Aorta (tissue), 5 donors: ENCODE results near the gene MACROH2A2. TPM values are rescaled to one million over a fixed set of nuclear protein-coding genes. Genes with fewer than 3 reads are reported as not detected.

ENCODE experiments used
- ATAC-seq: fragments of 200-7000 bp; cut with Tn5 transposase; one replicate; pipeline ENCODE4 v1.9.1; 2022; ENCODE audit warnings: moderate library complexity; ENCODE audit not compliant: low FRiP score
- DNase-seq, 2 donors: peaks; one replicate each; pipeline ENCODE4 v3.0.0-alpha.2; 2020
- H3K27ac ChIP-seq, 2 donors: one replicate each; pipeline ENCODE4 v1.5.1; 2013; ENCODE audit warnings: low read length in 2 of 2, mild to moderate bottlenecking in 2 of 2, moderate library complexity in 2 of 2, control low read depth in 1 of 2, inconsistent platforms in 1 of 2, low read depth in 1 of 2
- H3K27me3 ChIP-seq, 2 donors: one replicate each; pipeline ENCODE4 v1.6.1; 2013; ENCODE audit warnings: control low read depth in 1 of 2, low read length in 1 of 2, mild to moderate bottlenecking in 1 of 2, moderate library complexity in 1 of 2; ENCODE audit not compliant: insufficient read depth in 2 of 2, control insufficient read depth in 1 of 2
- H3K36me3 ChIP-seq, 2 donors: one replicate each; pipeline ENCODE4 v1.6.1; 2013; ENCODE audit warnings: control low read depth in 1 of 2, low read length in 1 of 2, mild to moderate bottlenecking in 1 of 2; ENCODE audit not compliant: insufficient read depth in 2 of 2, control insufficient read depth in 1 of 2
- H3K4me1 ChIP-seq, 2 donors: one replicate each; pipeline ENCODE4 v1.6.1; 2013; ENCODE audit warnings: low read length in 2 of 2, control low read depth in 1 of 2, mild to moderate bottlenecking in 1 of 2, moderate library complexity in 1 of 2; ENCODE audit not compliant: insufficient read depth in 2 of 2, control insufficient read depth in 1 of 2
- H3K4me3 ChIP-seq, 2 donors: one replicate each; pipeline ENCODE4 v1.5.1; 2013; ENCODE audit warnings: low read length in 2 of 2, control low read depth in 1 of 2, mild to moderate bottlenecking in 1 of 2
- H3K9me3 ChIP-seq: one replicate; pipeline ENCODE4 v1.6.1; 2013; ENCODE audit warnings: mild to moderate bottlenecking, low read length; ENCODE audit not compliant: control insufficient read depth
- WGBS, 2 donors: extraction: QIAGEN DNeasy Blood & Tissue Kit; methylation state at CpG; one replicate each; pipeline ENCODE4 v1.1.7; 2013; 5-methylcytosine and 5-hydroxymethylcytosine counted together
- intact Hi-C, 2 donors: fragments of 100-400 bp; cut with DNase I; formaldehyde crosslinking; loops; one replicate each; pipeline versions ENCODE4 v1.14.2 to v1.15.0; 2022
- polyA plus RNA-seq, 2 donors: library from polyadenylated mRNA; stranded (reverse); fragments of 200-250 nt; gene quantifications; one replicate each; pipeline ENCODE4 v1.2.3, GENCODE V29; 2013
- total RNA-seq, 2 donors: library from RNA; stranded (reverse); fragmentation: NEBNext Ultra II Directional; extraction: Animal tissue kit (Norgen Biotek cat#: 25700); gene quantifications; one replicate each; pipeline ENCODE4 v1.2.1, GENCODE V29; 2021
- donor health status: healthy with polysubstance abuse.
- donor health status: Bipolar disorder and iron deficiency.
- donor health status: DM: no; HTN: no; CAD: no.
- donor health status: DM: no; HTN: no; CAD: no.
- donor health status: DM: yes; HTN: yes; CAD: no.

MACROH2A2 gene
- total and polyA plus RNA-seq, 4 donors: 2.1 to 5.3 (median 4.1) TPM

DNA sequence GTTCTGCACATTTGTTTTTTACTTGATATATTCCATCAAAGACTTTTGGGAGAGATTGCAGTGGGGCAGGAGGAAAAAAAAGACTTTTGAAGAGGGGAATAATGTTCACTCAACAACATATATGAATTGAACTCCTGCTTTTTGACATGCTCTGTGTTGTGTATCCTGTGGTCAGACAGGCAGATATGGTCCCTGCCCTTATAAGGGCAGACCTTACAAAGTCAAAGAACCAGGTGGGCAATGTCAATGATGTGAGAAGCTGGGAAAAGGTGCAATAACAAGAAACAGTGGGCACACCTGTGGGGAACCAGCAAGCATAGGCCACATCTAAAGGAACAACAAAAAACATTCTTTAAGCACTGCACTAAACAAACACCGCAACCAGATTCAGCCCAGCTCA, 71.8 kb downstream of the MACROH2A2 start:
- ATAC-seq: no peak
- Histone ChIP-seq H3K36me3 (peaks cover 0 to 3% of the 10 kb centered on the region in 2 donors), H3K27ac (no peak overlapping the region), H3K9me3 (no peaks in the 10 kb centered on the region), H3K4me1 (no peaks in the 10 kb centered on the region), H3K27me3 (no peaks in the 10 kb centered on the region), H3K4me3 (no peak overlapping the region)
- no peak for DNase-seq
- WGBS, 2 donors: 97 to 99% methylated on average over 1 of the region's 1 CpG
- intact Hi-C loops: no loop called here

DNA sequence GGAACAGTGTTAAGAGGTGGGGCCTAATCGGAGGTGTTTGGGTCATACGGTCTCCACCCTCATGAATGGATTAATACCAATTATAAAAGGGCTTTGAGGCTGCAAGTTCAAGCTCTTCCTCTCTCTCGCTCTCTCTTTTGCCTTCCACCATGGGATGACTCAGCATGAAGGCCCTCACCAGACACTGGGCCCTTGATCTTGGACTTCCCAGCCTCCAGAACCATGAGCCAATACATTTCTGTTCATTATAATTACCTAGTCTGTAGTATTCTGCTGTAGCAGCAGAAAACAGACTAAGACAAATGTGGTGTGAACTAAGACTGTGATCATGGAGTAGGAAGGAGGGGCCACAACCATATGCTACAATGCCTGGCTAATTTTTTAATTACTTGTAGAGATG, 72.3 kb downstream of the MACROH2A2 start:
- H3K9me3 ChIP-seq: no peaks in the 10 kb centered on the region
- DNase-seq (no peak), ATAC-seq (no peak)
- H3K4me3 ChIP-seq: no peak overlapping the region
- peaks cover 0 to 2% of the 10 kb centered on the region in 2 donors for H3K36me3 ChIP-seq
- 94 to 97% methylated on average over 3 of the region's 3 CpGs for WGBS, 2 donors
- intact Hi-C loops: no loop called here
- H3K27me3 ChIP-seq: no peaks in the 10 kb centered on the region
- H3K27ac ChIP-seq: no peak overlapping the region
- no peaks in the 10 kb centered on the region for H3K4me1 ChIP-seq

DNA sequence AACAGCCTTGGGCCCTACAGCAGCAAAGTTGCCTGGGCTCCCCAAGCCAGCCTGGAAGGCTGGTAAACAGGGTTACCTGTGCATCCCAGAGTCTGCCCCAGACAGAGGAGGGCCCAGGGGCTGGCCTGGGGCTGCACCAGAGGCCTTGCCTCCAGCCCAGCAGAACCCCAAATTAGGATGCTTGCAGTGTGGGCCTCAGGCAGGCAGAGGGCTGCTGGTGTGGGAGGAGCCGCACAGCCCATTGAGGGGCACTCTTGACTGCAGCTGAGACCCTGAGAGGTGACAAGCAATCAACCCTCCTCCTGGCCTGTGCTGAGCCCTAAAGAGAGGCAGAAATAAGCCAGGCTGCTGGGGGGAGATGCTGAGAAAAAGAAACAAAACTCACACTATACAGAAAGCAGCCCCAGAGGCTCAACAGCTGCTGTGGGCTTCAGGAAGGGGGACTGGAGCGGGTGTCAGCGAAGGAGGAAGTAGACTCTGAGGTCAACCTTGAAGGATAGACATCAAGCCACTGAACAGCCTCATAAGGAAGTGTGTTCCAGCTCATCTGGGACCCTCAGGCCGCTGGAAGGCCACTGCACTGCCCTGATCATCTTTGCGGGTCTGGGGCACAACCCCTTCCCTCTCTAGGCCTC, 73.4 kb downstream of the MACROH2A2 start:
- no peak overlapping the region for H3K4me3 ChIP-seq
- no peak for ATAC-seq
- H3K36me3 ChIP-seq: no peaks in the 10 kb centered on the region
- peak in 1 of 2 donors; percentile 58 for DNase-seq
- H3K9me3 ChIP-seq: no peaks in the 10 kb centered on the region
- intact Hi-C loops: no loop called here
- H3K27ac ChIP-seq: no peak overlapping the region
- H3K27me3 ChIP-seq: no peaks in the 10 kb centered on the region
- H3K4me1 ChIP-seq: no peaks in the 10 kb centered on the region
- 93 to 95% methylated on average over 5 of the region's 5 CpGs for WGBS, 2 donors

DNA sequence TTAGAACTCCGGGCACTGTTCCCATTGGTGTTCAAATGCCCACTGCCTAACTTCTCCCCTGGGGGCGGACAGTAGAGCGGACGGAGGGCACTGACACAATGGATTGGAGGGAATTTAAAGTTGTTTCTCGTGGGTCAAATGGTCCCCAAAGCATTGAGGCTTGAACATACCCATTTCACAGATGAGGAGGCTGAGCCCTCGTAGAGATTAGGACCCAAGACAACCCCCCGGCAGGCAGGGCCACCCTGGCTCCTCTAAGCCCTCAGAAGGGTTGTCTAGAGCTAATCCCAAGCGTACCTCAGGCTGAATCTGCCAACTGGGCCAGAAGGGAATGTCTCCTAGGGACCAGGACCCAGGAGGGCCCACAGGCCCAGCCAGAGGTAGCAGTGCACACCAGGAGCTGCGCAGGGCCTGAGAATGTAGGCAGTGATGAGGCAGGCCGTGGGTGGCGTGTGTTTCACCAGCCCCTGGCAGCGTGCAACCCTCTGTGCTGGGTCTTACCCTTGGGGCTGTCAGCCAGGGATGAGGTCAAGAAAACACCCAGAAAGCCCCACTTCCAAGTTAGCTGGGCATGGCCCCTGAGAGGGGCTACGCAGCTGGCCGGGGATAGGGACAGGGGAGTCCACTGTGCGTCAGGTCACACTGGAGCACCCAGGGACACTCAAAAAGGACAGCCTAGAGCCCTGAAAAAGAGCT, 74.2 kb downstream of the MACROH2A2 start:
- H3K4me1 ChIP-seq: no peaks in the 10 kb centered on the region
- 94 to 96% methylated on average over 14 to 15 of the region's 15 CpGs for WGBS, 2 donors
- intact Hi-C loops: no loop called here
- H3K4me3 ChIP-seq: no peak overlapping the region
- ATAC-seq (peak; percentile 3), DNase-seq (peak; percentile 7 to 43)
- H3K36me3 ChIP-seq: no peaks in the 10 kb centered on the region
- no peaks in the 10 kb centered on the region for H3K9me3 ChIP-seq
- no peak overlapping the region for H3K27ac ChIP-seq
- no peaks in the 10 kb centered on the region for H3K27me3 ChIP-seq

DNA sequence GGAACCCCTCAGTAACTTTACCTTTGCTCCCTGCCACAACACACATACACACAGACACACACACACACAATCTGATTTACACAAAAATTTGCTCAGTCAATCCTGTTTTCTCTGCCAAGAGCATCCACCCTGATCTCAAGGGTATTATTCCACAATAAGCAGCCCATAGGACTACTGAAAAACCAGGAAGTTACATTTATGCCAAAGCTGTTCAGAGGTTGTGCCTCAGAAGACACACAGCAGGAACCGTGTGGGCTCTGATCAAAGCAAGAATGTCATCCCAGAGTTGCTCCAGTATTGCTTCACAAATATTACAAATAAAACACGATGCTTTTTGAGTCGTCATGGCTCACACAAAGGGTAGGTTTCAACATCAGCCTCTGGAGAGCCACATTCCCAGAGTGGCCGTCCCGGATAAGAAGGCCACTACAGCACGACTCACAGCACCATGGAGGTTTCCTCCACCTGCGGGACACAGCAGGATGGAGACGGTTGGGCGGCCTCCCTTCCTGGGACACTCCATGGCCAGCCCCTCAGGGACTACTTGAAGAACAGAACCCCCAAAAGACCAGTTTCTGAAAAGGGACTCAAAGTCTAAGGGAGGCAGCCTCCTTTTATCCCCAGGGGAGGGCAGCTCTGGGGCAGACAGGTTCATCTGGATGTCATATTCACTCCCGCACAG, 78.4 kb downstream of the MACROH2A2 start:
- DNase-seq (peak; percentile 43 to 75), ATAC-seq (no peak)
- Histone ChIP-seq H3K9me3 (no peaks in the 10 kb centered on the region), H3K27ac (peak overlapping the region in 1 of 2 donors; percentile 77), H3K4me3 (no peak overlapping the region), H3K4me1 (no peaks in the 10 kb centered on the region), H3K36me3 (no peaks in the 10 kb centered on the region), H3K27me3 (no peaks in the 10 kb centered on the region)
- WGBS, 2 donors: 84 to 88% methylated on average over 10 of the region's 10 CpGs
- intact Hi-C loops: no loop called here

DNA sequence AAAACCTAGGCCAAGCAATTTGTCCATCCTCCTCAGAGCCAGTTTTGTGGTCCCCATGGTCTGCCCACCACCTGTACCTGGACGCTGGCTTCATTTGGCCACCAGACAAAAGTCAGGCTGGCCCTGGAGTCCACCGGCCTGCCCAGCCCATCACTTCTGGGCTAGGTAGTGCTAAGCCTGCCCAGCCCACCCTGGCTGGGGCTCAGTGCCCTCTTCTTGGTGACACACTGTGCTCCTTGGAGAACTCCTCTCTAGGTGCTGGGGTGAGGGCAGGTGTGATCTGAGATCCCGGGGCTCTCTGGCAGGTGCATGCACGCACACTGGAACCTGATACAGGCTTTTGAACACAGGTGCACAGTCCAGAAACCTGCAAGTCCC, 78.9 kb downstream of the MACROH2A2 start:
- DNase-seq (peak in 1 of 2 donors; percentile 71), ATAC-seq (no peak)
- no peaks in the 10 kb centered on the region for H3K27me3 ChIP-seq
- H3K4me1 ChIP-seq: no peaks in the 10 kb centered on the region
- H3K36me3 ChIP-seq: no peaks in the 10 kb centered on the region
- peak overlapping the region in 1 of 2 donors; percentile 77 for H3K27ac ChIP-seq
- no peaks in the 10 kb centered on the region for H3K9me3 ChIP-seq
- intact Hi-C loops: no loop called here
- 95 to 96% methylated on average over 4 of the region's 4 CpGs for WGBS, 2 donors
- H3K4me3 ChIP-seq: peak overlapping the region in 1 of 2 donors; percentile 83

DNA sequence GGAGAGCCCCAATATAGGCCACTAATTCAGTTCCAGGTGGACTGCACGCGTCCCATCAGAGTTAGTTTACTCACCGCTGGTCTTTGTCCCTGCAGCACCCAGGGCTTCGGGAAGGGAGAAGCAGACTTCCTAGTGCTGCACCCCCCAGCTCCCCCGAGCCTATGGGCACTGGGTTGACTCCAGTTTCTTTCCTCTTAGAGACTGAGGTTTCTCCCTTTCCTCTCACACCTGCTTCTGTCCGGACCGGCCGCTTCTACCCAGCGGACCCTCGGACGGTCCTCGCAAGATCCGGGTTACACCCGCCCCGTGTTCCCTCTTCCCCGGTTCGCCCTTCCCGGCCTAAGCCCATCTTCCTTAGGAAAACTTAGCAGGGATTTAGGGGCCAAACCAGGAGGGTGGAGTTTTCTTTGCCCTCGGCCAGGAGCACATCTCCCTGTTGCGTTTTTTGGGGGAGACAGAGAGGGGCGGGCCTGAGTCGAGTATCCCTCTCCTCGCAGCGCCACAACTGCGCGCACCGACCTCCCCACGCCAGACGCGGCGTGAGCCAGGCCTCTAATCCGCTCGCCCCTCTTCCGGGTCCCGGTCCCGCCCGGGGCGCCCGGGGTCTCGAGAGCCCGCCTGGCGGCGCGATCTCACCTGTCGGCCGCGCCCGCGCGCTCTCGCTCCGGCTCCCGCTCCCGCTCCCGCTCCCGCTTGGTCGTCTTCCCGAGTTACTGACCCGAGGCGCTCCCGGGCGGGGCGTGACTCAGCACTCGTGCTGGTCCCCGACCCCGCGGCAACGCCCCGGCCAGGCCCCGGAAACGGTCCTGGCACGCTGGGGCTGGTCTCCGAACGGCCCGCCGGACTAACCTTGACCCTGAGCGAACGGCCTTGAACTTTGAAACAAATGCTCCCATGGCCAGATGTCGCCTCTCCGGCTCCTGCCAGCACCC, 79.7 kb downstream of the MACROH2A2 start, which contains the start of gene AIFM2:
Gene AIFM2 (minus strand): TSS at position 728 of the 932 bp plus-strand sequence. CDS start 8,741 bp downstream, outside the sequence.
- intact Hi-C loops: no loop called here
- DNase-seq (peak; percentile 83 to 94), ATAC-seq (peak; percentile 85)
- peak within 1 kb of the TSS in 1 of 2 donors; percentile 77 for H3K27ac ChIP-seq
- H3K36me3 ChIP-seq: no peaks in the 10 kb centered on the region
- no peaks in the 10 kb centered on the region for H3K4me1 ChIP-seq
- peak within 1 kb of the TSS; percentile 48 to 83 for H3K4me3 ChIP-seq
- WGBS, 2 donors: 5 to 8% methylated on average over 62 to 80 of the region's 80 CpGs
- no peaks in the 10 kb centered on the region for H3K27me3 ChIP-seq
- no peaks in the 10 kb centered on the region for H3K9me3 ChIP-seq

DNA sequence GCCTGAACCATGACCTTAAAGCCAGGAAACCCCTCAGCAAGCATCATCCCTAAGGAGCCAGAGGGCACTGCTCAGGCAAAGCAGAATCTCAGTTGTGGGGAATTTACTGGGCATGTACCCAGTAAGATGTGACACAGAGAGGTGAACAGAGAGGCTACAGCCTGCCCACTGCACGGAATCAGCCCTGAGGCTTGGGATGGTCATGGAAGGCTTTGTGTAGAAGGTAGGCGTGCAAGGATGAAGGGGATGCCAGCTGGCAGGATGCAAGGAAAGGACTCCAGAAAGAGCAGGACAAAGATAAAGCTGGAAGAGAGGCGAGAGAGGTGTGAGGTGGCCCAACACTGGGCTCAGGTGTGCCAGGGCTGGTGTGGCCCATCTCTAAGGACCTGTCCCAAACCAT, 82.4 kb downstream of the MACROH2A2 start:
- Histone ChIP-seq H3K27ac (no peak overlapping the region), H3K27me3 (no peaks in the 10 kb centered on the region), H3K9me3 (no peaks in the 10 kb centered on the region), H3K36me3 (no peaks in the 10 kb centered on the region), H3K4me3 (no peak overlapping the region), H3K4me1 (no peaks in the 10 kb centered on the region)
- intact Hi-C loops: no loop called here
- 93 to 97% methylated on average over 3 of the region's 3 CpGs for WGBS, 2 donors
- DNase-seq: no peak
- no peak for ATAC-seq
